ENCODE measurements around the gene DYRK1A.

DYRK1A gene

GRCh38 chr21:37425001-37425400 lies 58.4 kb downstream of the DYRK1A start:
- no peak for TF ChIP-seq CTCF (IDR thresholded peaks at IDR 0.05; ENCODE audit: low read depth, low read length, missing control alignments)
- no peaks in the 10 kb centered on the region for H3K27me3 ChIP-seq (replicated peaks)
- H3K27ac ChIP-seq = no peak overlapping the region
- in situ Hi-C loops (cut with HindIII; ENCODE audit: low pct_ligation_motif_present, low sequenced_read_pairs) = no loop called here
- no peak for DNase-seq
- no peaks in the 10 kb centered on the region for H3K36me3 ChIP-seq (replicated peaks)
- no peak overlapping the region for H3K4me3 ChIP-seq (ENCODE audit: low read depth, low read length)

GRCh38 chr21:37425684-37426083 lies 59.1 kb downstream of the DYRK1A start:
- Histone ChIP-seq H3K4me3 (ENCODE audit: low read depth, low read length) (no peak overlapping the region), H3K27me3 (replicated peaks) (no peaks in the 10 kb centered on the region), H3K27ac (no peak overlapping the region), H3K36me3 (replicated peaks) (no peaks in the 10 kb centered on the region)
- in situ Hi-C loops (cut with HindIII; ENCODE audit: low pct_ligation_motif_present, low sequenced_read_pairs) = no loop called here
- no peak for DNase-seq
- TF ChIP-seq CTCF (IDR thresholded peaks at IDR 0.05; ENCODE audit: low read depth, low read length, missing control alignments) = no peak

- TF ChIP-seq CTCF (IDR thresholded peaks at IDR 0.05; ENCODE audit: low read depth, low read length, missing control alignments) = no peak
- no peak overlapping the region for H3K27ac ChIP-seq
- no peaks in the 10 kb centered on the region for H3K36me3 ChIP-seq (replicated peaks)
- no peaks in the 10 kb centered on the region for H3K27me3 ChIP-seq (replicated peaks)
- no peak overlapping the region for H3K4me3 ChIP-seq (ENCODE audit: low read depth, low read length)
- in situ Hi-C loops (cut with HindIII; ENCODE audit: low pct_ligation_motif_present, low sequenced_read_pairs) = no loop called here
- DNase-seq = no peak
Observed at GRCh38 chr21:37427221-37427620, 60.6 kb downstream of the DYRK1A start.

GRCh38 chr21:37429356-37429755 lies 62.8 kb downstream of the DYRK1A start:
- H3K27ac ChIP-seq = no peak overlapping the region
- H3K36me3 ChIP-seq (replicated peaks) = no peaks in the 10 kb centered on the region
- in situ Hi-C loops (cut with HindIII; ENCODE audit: low pct_ligation_motif_present, low sequenced_read_pairs) = no loop called here
- no peak overlapping the region for H3K4me3 ChIP-seq (ENCODE audit: low read depth, low read length)
- H3K27me3 ChIP-seq (replicated peaks) = no peaks in the 10 kb centered on the region
- TF ChIP-seq CTCF (IDR thresholded peaks at IDR 0.05; ENCODE audit: low read depth, low read length, missing control alignments) = no peak
- DNase-seq = no peak

GRCh38 chr21:37430184-37430821 lies 63.7 kb downstream of the DYRK1A start:
- H3K4me3 ChIP-seq (ENCODE audit: low read depth, low read length) = no peak overlapping the region
- no peak overlapping the region for H3K27ac ChIP-seq
- no peak for TF ChIP-seq CTCF (IDR thresholded peaks at IDR 0.05; ENCODE audit: low read depth, low read length, missing control alignments)
- H3K36me3 ChIP-seq (replicated peaks) = no peaks in the 10 kb centered on the region
- no peak for DNase-seq
- in situ Hi-C loops (cut with HindIII; ENCODE audit: low pct_ligation_motif_present, low sequenced_read_pairs) = no loop called here
- H3K27me3 ChIP-seq (replicated peaks) = no peaks in the 10 kb centered on the region

GRCh38 chr21:37431243-37431642 lies 64.7 kb downstream of the DYRK1A start:
- TF ChIP-seq CTCF (IDR thresholded peaks at IDR 0.05; ENCODE audit: low read depth, low read length, missing control alignments) = no peak
- H3K36me3 ChIP-seq (replicated peaks) = no peaks in the 10 kb centered on the region
- no peaks in the 10 kb centered on the region for H3K27me3 ChIP-seq (replicated peaks)
- H3K4me3 ChIP-seq (ENCODE audit: low read depth, low read length) = no peak overlapping the region
- no peak overlapping the region for H3K27ac ChIP-seq
- in situ Hi-C loops (cut with HindIII; ENCODE audit: low pct_ligation_motif_present, low sequenced_read_pairs) = no loop called here
- no peak for DNase-seq

Measured in brain microvascular endothelial cell (primary cell).